ENCODE results near the gene EGFR.

The EGFR gene

GRCh38 chr7:55081472-55082227, 62.8 kb downstream of the EGFR start:
- DNase-seq (ENCODE audit: low read depth in 3 of 3) = no peak

- DNase-seq (ENCODE audit: low read depth in 3 of 3) = no peak
Measured at GRCh38 chr7:55082228-55082603, 63.4 kb downstream of the EGFR start.

GRCh38 chr7:55083206-55083605, 64.4 kb downstream of the EGFR start:
- DNase-seq (ENCODE audit: low read depth in 3 of 3) = no peak

- no peak for DNase-seq (ENCODE audit: low read depth in 3 of 3)
Measured at GRCh38 chr7:55084307-55084706, 65.5 kb downstream of the EGFR start.

GRCh38 chr7:55085511-55086412, 66.9 kb downstream of the EGFR start:
- no peak for DNase-seq (ENCODE audit: low read depth in 3 of 3)

DNA sequence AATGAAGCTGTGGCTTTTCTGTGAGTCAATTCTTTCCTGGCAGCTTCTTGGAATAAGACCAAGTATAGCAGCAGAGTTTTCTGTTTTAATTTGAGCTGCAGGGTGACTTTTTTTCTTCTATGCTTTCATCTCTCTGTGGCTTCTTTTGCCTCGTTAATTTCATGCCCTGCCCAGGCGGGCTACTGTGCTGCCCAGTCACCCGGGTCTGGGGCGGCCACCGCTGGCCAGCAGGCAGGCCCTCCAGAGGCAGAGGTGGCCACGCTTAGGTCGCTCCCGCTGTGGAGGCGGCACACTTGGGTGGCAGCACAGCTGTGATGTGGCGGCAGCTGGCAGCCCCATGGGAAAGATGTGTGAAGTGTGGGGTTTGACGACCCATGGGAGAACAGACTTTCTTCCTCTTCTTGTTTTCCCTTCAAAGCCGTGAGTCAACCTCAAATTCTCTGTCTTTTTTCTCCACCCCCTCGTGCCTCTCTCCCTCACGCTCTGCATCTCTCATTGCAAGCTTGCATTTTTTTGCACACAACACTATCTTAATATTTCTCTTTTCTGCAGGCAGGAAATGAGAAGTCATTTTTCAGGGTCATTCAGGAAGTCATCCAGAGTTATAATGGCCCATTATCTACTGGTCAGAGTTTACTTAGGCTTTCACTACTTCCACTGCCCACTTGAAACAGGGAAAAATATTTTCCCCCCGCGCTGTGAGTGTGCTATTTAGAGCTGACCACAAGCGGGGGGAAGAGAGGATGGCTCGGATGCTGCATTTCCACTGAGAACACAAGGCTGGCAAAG, 67.8 kb downstream of the EGFR start:
- DNase-seq (ENCODE audit: low read depth in 3 of 3) = peak in 1 of 3 experiments; percentile 23

GRCh38 chr7:55087521-55087961, 68.7 kb downstream of the EGFR start:
- no peak for DNase-seq (ENCODE audit: low read depth in 3 of 3)

DNA sequence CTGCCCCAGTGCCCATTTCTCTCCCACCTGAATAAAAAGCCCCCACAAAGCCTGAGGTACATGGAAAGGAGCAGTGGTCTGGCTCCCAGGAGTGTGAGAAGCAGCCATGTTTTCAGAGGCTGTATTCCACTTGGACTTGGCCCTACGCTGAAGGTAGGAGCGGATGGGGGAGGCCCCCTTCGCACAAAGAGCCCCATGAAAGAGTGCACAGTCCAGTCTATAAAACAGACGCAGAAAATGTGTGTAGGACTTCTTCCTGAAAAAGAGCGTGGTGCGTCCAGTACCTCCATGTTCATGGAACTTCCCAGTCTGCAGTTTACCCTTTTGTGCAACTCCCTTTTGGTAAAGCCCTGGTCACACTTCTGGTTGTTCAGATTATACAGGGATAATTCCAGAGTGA, 69.3 kb downstream of the EGFR start:
- DNase-seq (ENCODE audit: low read depth in 3 of 3) = no peak

- no peak for DNase-seq (ENCODE audit: low read depth in 3 of 3)
Measured at GRCh38 chr7:55088620-55089019, 69.8 kb downstream of the EGFR start.

- DNase-seq (ENCODE audit: low read depth in 3 of 3) = no peak
Measured at GRCh38 chr7:55092186-55092974, 73.6 kb downstream of the EGFR start.

DNA sequence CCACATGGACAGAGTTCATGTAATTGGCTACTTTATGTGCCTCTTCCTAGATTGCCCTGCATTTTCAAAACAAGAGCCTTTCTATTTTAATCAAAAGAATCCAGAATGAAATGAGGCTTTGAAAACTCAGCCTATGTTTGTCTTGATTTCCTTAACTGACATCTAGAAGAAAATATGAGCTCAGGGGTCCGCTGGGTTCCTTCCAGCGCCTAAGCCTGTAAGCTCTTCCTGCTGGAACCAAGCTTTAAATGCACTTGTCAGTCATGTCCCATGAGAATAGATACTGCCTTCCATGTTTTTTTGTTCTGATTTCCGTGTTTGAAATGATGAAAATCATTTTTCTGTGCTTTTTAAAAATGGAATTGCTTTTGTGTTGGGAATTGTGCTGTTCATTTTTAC, 74.2 kb downstream of the EGFR start:
- no peak for DNase-seq (ENCODE audit: low read depth in 3 of 3)

DNA sequence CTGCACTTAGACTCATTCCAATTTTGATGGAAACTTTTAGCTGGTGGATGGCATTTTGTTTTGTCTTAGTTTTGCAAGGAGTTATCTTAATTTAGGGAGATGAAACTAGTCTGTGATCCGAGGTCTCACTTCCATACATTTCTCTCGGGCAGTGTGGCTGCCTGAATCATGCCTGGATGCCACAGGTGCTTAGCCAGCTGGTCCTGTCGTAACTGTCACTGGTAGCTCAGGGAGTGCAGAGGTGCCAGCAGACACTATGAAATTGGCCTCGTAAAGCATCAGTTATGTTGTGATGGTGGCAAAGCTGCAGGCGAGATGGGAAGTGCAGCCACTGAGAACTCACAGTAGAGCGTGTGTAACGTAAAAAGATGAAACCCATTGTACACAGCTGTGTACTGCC, 74.9 kb downstream of the EGFR start:
- DNase-seq (ENCODE audit: low read depth in 3 of 3) = no peak

- no peak for DNase-seq (ENCODE audit: low read depth in 3 of 3)
Measured at GRCh38 chr7:55094092-55094690, 75.4 kb downstream of the EGFR start.

GRCh38 chr7:55095672-55096071, 76.9 kb downstream of the EGFR start:
- DNase-seq (ENCODE audit: low read depth in 3 of 3) = no peak

- no peak for DNase-seq (ENCODE audit: low read depth in 3 of 3)
Measured at GRCh38 chr7:55096323-55096722, 77.5 kb downstream of the EGFR start.

GRCh38 chr7:55097100-55097499, 78.3 kb downstream of the EGFR start:
- DNase-seq (ENCODE audit: low read depth in 3 of 3) = no peak

- no peak for DNase-seq (ENCODE audit: low read depth in 3 of 3)
Measured at GRCh38 chr7:55099066-55099820, 80.4 kb downstream of the EGFR start.

DNA sequence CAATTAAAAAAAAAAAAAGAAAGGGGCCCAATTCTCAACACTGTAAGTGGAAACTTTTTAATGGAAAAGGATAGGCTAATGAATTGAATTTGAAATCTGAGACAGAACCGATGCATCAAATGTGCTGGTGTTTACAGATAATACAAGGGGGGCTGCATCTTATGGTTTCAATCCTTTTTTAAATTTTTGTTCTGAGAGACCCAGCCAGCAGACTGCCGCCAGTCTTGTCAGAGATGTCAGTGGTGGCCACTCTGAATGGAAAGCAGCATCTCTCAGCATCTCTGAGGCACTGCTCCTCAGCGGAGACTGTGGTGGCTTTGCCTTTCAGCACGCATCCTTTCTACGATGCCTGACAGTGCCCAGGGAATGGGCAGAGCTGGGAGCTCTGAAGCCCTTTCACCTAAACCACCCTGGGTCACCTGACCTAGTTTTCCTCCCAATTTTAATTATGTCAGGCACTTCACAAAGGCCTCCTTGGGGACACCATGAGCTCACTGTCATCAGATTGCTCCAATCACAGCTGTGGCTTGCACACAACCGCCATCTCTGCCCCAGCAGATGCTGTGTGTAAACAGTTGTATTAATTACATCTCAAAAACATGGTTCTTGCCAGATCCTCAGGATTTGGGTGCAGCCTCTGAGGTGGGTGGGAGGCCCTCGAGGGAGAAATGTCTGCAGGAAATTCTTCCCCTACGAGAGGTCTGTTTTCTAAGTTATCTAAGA, 81.2 kb downstream of the EGFR start:
- no peak for DNase-seq (ENCODE audit: low read depth in 3 of 3)

GRCh38 chr7:55100544-55101327, 81.9 kb downstream of the EGFR start:
- DNase-seq (ENCODE audit: low read depth in 3 of 3) = no peak

Data from stimulated activated CD4-positive, alpha-beta T cell treated with anti-CD3 and anti-CD28 coated beads, TNF-alpha, amount 100 ng/mL, for 24 hours (primary cell).